GM23338 (cell line): ENCODE measurements around the gene ATF2. TPM values are rescaled to one million over a fixed set of nuclear protein-coding genes. Genes with fewer than 3 reads are reported as not detected.

Experiments used
- ATAC-seq: fragments of 200-7000 bp; cut with Tn5 transposase; 3 replicates; pipeline ENCODE4 v1.9.1; 2020
- DNase-seq: peaks from one replicate; pipeline ENCODE4 v3.0.0-alpha.2; 2015; ENCODE audit warnings: low spot score
- H2AFZ ChIP-seq: fragments of 200-600 bp; sonication (generic); 2 replicates; pipeline ENCODE4 v1.8.0; 2016; ENCODE audit warnings: antibody characterized with exemption, mild to moderate bottlenecking, moderate library complexity
- H3F3A ChIP-seq: fragments of 200-600 bp; sonication (generic); replicated peaks from 2 replicates; pipeline ENCODE4 v1.8.0; 2017; ENCODE audit warnings: antibody characterized with exemption, mixed run types, low read depth
- H3K27ac ChIP-seq: fragments of 200-600 bp; sonication (generic); 2 replicates; pipeline ENCODE4 v1.6.1; 2016; ENCODE audit warnings: low read depth
- H3K27me3 ChIP-seq: fragments of 200-600 bp; sonication (generic); 2 replicates; pipeline ENCODE4 v1.8.0; 2016; ENCODE audit warnings: mild to moderate bottlenecking, mixed run types, moderate library complexity; ENCODE audit not compliant: insufficient read depth
- H3K36me3 ChIP-seq: fragments of 200-600 bp; sonication (generic); 2 replicates; pipeline ENCODE4 v1.8.0; 2016; ENCODE audit warnings: mild to moderate bottlenecking; ENCODE audit not compliant: insufficient read depth
- H3K4me1 ChIP-seq: fragments of 200-600 bp; sonication (generic); 2 replicates; pipeline ENCODE4 v1.8.0; 2016; ENCODE audit warnings: mild to moderate bottlenecking, moderate library complexity; ENCODE audit not compliant: insufficient read depth
- H3K4me2 ChIP-seq: fragments of 200-600 bp; sonication (generic); 2 replicates; pipeline ENCODE4 v1.7.1; 2017; ENCODE audit warnings: mixed run types
- H3K4me3 ChIP-seq: fragments of 200-600 bp; sonication (generic); 2 replicates; pipeline ENCODE4 v1.6.1; 2016; ENCODE audit warnings: mixed run types
- H3K79me2 ChIP-seq: fragments of 200-600 bp; sonication (generic); replicated peaks from 2 replicates; pipeline ENCODE4 v1.8.0; 2017; ENCODE audit warnings: mild to moderate bottlenecking; ENCODE audit not compliant: insufficient read depth
- H3K9me2 ChIP-seq: fragments of 200-600 bp; sonication (generic); 2 replicates; pipeline ENCODE4 v1.8.0; 2017; ENCODE audit not compliant: insufficient read depth
- H4K20me1 ChIP-seq: fragments of 200-600 bp; sonication (generic); replicated peaks from 2 replicates; pipeline ENCODE4 v1.8.0; 2017; ENCODE audit warnings: mild to moderate bottlenecking; ENCODE audit not compliant: insufficient read depth
- H3K27ac Mint-ChIP-seq: 2 replicates; pipeline ENCODE4 v1.8.0; 2020; ENCODE audit warnings: inconsistent platforms, mild to moderate bottlenecking, moderate library complexity, mixed read lengths
- H3K27me3 Mint-ChIP-seq: 3 replicates; pipeline ENCODE4 v1.8.0; 2022; ENCODE audit warnings: low read depth, mild to moderate bottlenecking, moderate library complexity, mixed read lengths, inconsistent platforms; ENCODE audit not compliant: insufficient read depth, poor library complexity
- H3K36me3 Mint-ChIP-seq: 3 replicates; pipeline ENCODE4 v1.8.0; 2021; ENCODE audit warnings: low read depth, mild to moderate bottlenecking, inconsistent platforms, moderate library complexity, mixed read lengths
- H3K4me1 Mint-ChIP-seq: 3 replicates; pipeline ENCODE4 v1.8.0; 2020; ENCODE audit warnings: mild to moderate bottlenecking, inconsistent platforms, mixed read lengths
- H3K4me3 Mint-ChIP-seq: 3 replicates; pipeline ENCODE4 v1.8.0; 2021; ENCODE audit warnings: moderate library complexity, mild to moderate bottlenecking, inconsistent platforms, mixed read lengths
- H3K9me3 Mint-ChIP-seq: 3 replicates; pipeline ENCODE4 v1.8.0; 2020; ENCODE audit warnings: moderate library complexity, mild to moderate bottlenecking, inconsistent platforms, mixed read lengths
- CREB1 ChIP-seq: fragments of 250-450 bp; sonication (Bioruptor Pico); IDR thresholded peaks from 2 replicates; pipeline ENCODE4 v1.5.0; 2020; ENCODE audit warnings: low read depth, mild to moderate bottlenecking, moderate library complexity
- EZH2phosphoT487 ChIP-seq: fragments of 200-600 bp; sonication (generic); IDR thresholded peaks from one replicate; pipeline ENCODE4 v1.8.1; 2018; ENCODE audit warnings: antibody characterized with exemption; ENCODE audit not compliant: unreplicated experiment
- JUNB ChIP-seq: IDR thresholded peaks from one replicate; pipeline ENCODE4 v1.6.1; 2016; ENCODE audit warnings: antibody characterized with exemption; ENCODE audit not compliant: unreplicated experiment
- NANOG ChIP-seq: IDR thresholded peaks from 2 replicates; pipeline ENCODE4 v1.6.1; 2016; ENCODE audit warnings: antibody characterized with exemption, borderline replicate concordance
- STAT1 ChIP-seq: IDR thresholded peaks from one replicate; pipeline ENCODE4 v1.6.1; 2016; ENCODE audit warnings: antibody characterized with exemption; ENCODE audit not compliant: unreplicated experiment
- ZNF114 ChIP-seq: fragments of 250-450 bp; sonication (Bioruptor Pico); IDR thresholded peaks from 2 replicates; pipeline ENCODE4 v1.5.0; 2020; ENCODE audit warnings: mild to moderate bottlenecking, moderate library complexity
- ZNF331 ChIP-seq: fragments of 250-450 bp; sonication (Bioruptor Pico); IDR thresholded peaks from 2 replicates; pipeline ENCODE4 v1.5.0; 2020; ENCODE audit warnings: low read depth, mild to moderate bottlenecking, moderate library complexity
- polyA plus RNA-seq: library from polyadenylated mRNA; unstranded; fragments of >200 nt; fragmentation: Nextera tagmentation; extraction: Ambion mirVana; gene quantifications from 2 replicates; pipeline ENCODE4 v1.2.1, GENCODE V29; 2016
- total RNA-seq: library from RNA; depleted of rRNA; stranded (reverse); fragments of >200 nt; shearing (Covaris generic); gene quantifications from 2 replicates; pipeline ENCODE4 v1.2.3, GENCODE V29; 2014
- TF ChIP-seq, protein P1 (sequence below), 2 experiments: fragments of 200-600 bp in 1 of 2; sonication (generic) in 1 of 2; conservative IDR thresholded peaks; 2 replicates each; pipeline versions ENCODE4 v1.5.1 to v1.6.1; 2016 to 2017; ENCODE audit warnings: antibody characterized with exemption in 2 of 2, low read depth in 2 of 2, mild to moderate bottlenecking in 2 of 2, moderate library complexity in 1 of 2
- TF ChIP-seq, protein P2 (sequence below): IDR thresholded peaks from one replicate; pipeline ENCODE4 v1.6.1; 2018; ENCODE audit warnings: antibody characterized with exemption; ENCODE audit not compliant: unreplicated experiment
- TF ChIP-seq, protein P3 (sequence below): IDR thresholded peaks from 2 replicates; pipeline ENCODE4 v1.6.1; 2016; ENCODE audit warnings: antibody characterized with exemption

Gene ATF2
- total and polyA plus RNA-seq, 2 experiments from 2014 or later, result 23.6 to 56.2 TPM

DNA sequence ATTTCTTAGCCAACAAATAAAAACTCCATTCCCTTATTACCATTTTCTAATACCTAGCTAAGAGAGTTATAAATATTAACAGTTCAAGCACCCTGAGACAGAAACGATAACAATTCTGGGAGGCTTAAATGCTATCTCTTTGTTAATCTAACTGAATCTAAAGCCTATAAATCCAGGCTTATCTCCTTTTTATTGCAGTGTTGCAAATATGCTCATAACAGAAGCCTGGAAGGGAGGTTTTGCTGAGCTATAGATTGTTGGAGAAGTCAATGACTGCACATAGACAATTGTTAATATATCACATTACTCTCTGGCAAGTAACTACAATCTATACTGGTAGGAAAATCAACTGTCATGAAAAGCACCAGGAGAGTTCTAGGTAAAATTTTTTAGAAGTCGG is 30.2 kb downstream of the ATF2 start:
- Histone ChIP-seq H3K36me3 (no peaks in the 10 kb centered on the region), H3K4me3 (no peak overlapping the region), H3K79me2 (peaks cover 71% of the 10 kb centered on the region), H3K9me2 (no peaks in the 10 kb centered on the region), H2AFZ (no peak overlapping the region), H3K4me1 (peaks cover 17% of the 10 kb centered on the region; the same call in 1 of the 2 replicates), H3K27ac (no peak overlapping the region), H3K4me2 (no peak overlapping the region), H4K20me1 (peaks cover 8% of the 10 kb centered on the region; the same call in 1 of the 2 replicates), H3K27me3 (no peaks in the 10 kb centered on the region), H3F3A (no peaks in the 10 kb centered on the region)
- TF ChIP-seq EZH2phosphoT487 (no peak), ZNF114 (CRISPR knock-in tag) (no peak), CREB1 (CRISPR knock-in tag) (no peak), JUNB (no peak)
- TF ChIP-seq, protein P1, sequence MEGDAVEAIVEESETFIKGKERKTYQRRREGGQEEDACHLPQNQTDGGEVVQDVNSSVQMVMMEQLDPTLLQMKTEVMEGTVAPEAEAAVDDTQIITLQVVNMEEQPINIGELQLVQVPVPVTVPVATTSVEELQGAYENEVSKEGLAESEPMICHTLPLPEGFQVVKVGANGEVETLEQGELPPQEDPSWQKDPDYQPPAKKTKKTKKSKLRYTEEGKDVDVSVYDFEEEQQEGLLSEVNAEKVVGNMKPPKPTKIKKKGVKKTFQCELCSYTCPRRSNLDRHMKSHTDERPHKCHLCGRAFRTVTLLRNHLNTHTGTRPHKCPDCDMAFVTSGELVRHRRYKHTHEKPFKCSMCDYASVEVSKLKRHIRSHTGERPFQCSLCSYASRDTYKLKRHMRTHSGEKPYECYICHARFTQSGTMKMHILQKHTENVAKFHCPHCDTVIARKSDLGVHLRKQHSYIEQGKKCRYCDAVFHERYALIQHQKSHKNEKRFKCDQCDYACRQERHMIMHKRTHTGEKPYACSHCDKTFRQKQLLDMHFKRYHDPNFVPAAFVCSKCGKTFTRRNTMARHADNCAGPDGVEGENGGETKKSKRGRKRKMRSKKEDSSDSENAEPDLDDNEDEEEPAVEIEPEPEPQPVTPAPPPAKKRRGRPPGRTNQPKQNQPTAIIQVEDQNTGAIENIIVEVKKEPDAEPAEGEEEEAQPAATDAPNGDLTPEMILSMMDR (conservative IDR thresholded peaks at IDR 0.05; ENCODE audit: low read depth in 2 of 2), result no peak
- DNase-seq (no peak), ATAC-seq (no peak)
- Mint-ChIP-seq H3K36me3 (peaks cover 15% of the 10 kb centered on the region; the same call in 2 of the 3 replicates), H3K27ac (no peak overlapping the region), H3K27me3 (no peaks in the 10 kb centered on the region), H3K9me3 (no peaks in the 10 kb centered on the region), H3K4me1 (peaks cover 25% of the 10 kb centered on the region), H3K4me3 (no peak overlapping the region)

DNA sequence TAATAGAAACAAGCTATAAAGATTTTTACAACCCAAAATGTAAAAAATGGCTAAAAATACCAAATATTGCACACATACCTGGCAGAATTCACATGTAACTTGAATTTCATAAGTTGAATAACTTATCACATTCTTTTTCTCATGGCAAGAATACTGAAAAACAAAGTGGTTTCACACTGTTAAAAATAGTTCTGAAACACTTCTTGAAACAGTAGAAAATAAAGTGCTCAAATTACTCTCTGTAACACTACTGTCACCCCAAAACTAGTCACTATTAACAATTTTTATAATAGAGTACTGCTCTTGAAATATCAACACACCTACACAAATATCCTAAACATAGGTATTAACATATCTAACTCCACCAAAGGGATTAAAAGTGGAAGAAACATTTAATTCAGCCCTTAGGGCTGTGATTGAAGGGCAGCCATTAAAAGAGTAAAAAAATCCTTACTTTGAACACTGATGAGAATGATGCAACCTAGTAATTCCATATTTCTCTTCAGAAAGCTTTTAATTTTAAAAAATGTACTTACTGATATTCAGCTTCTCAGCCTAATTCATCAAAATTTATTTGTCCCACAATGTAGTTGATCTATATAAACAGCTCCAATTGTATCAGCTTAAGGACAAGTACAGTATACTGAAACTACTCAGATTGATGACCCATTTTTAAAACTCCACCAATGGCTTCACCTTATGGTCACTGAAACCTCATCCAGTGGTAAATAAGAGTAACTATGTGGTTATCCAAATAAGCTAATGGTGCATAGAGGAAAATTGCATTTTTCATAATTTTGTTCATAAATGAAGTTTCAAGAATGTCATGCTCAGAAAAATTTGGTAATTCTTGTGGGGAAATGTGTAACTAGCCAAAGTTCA is 31.4 kb downstream of the ATF2 start:
- H3K4me3 Mint-ChIP-seq, result peak overlapping the region; percentile 46
- H3K79me2 ChIP-seq, result peaks cover 59% of the 10 kb centered on the region
- H3K27me3 ChIP-seq, result no peaks in the 10 kb centered on the region
- ATAC-seq (no peak), DNase-seq (no peak)
- H3K27me3 Mint-ChIP-seq, result no peaks in the 10 kb centered on the region
- peaks cover 15% of the 10 kb centered on the region; the same call in 2 of the 3 replicates for H3K36me3 Mint-ChIP-seq
- no peak overlapping the region for H2AFZ ChIP-seq
- H3K4me2 ChIP-seq, result peak overlapping the region; percentile 21
- no peaks in the 10 kb centered on the region for H3K36me3 ChIP-seq
- peaks cover 21% of the 10 kb centered on the region; the same call in 1 of the 2 replicates for H3K4me1 ChIP-seq
- no peaks in the 10 kb centered on the region for H3K9me3 Mint-ChIP-seq
- H3K4me3 ChIP-seq, result no peak overlapping the region
- H4K20me1 ChIP-seq, result peaks cover 6% of the 10 kb centered on the region; the same call in 1 of the 2 replicates
- H3K27ac ChIP-seq, result peak overlapping the region; percentile 23; the same call in 1 of the 2 replicates
- H3K27ac Mint-ChIP-seq, result peak overlapping the region; percentile 78
- H3F3A ChIP-seq, result no peaks in the 10 kb centered on the region
- peaks cover 25% of the 10 kb centered on the region for H3K4me1 Mint-ChIP-seq
- no peaks in the 10 kb centered on the region for H3K9me2 ChIP-seq
- TF ChIP-seq, protein P1 (conservative IDR thresholded peaks at IDR 0.05; ENCODE audit: low read depth in 2 of 2), result no peak
- TF ChIP-seq STAT1 (no peak), NANOG (no peak), ZNF331 (CRISPR knock-in tag) (no peak)
- TF ChIP-seq, protein P2, sequence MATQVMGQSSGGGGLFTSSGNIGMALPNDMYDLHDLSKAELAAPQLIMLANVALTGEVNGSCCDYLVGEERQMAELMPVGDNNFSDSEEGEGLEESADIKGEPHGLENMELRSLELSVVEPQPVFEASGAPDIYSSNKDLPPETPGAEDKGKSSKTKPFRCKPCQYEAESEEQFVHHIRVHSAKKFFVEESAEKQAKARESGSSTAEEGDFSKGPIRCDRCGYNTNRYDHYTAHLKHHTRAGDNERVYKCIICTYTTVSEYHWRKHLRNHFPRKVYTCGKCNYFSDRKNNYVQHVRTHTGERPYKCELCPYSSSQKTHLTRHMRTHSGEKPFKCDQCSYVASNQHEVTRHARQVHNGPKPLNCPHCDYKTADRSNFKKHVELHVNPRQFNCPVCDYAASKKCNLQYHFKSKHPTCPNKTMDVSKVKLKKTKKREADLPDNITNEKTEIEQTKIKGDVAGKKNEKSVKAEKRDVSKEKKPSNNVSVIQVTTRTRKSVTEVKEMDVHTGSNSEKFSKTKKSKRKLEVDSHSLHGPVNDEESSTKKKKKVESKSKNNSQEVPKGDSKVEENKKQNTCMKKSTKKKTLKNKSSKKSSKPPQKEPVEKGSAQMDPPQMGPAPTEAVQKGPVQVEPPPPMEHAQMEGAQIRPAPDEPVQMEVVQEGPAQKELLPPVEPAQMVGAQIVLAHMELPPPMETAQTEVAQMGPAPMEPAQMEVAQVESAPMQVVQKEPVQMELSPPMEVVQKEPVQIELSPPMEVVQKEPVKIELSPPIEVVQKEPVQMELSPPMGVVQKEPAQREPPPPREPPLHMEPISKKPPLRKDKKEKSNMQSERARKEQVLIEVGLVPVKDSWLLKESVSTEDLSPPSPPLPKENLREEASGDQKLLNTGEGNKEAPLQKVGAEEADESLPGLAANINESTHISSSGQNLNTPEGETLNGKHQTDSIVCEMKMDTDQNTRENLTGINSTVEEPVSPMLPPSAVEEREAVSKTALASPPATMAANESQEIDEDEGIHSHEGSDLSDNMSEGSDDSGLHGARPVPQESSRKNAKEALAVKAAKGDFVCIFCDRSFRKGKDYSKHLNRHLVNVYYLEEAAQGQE, result no peak
- TF ChIP-seq, protein P3, sequence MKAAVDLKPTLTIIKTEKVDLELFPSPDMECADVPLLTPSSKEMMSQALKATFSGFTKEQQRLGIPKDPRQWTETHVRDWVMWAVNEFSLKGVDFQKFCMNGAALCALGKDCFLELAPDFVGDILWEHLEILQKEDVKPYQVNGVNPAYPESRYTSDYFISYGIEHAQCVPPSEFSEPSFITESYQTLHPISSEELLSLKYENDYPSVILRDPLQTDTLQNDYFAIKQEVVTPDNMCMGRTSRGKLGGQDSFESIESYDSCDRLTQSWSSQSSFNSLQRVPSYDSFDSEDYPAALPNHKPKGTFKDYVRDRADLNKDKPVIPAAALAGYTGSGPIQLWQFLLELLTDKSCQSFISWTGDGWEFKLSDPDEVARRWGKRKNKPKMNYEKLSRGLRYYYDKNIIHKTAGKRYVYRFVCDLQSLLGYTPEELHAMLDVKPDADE, result no peak
